SW 1271 (cell line): ENCODE data around the gene ALOXE3.

Experiments used
- DNase-seq, 2 experiments: peaks; one replicate each; lab custom pipeline; 2025; lab: John Stamatoyannopoulos, UW

ALOXE3 gene

GRCh38 chr17:8142158-8142886, 24.0 kb upstream of the ALOXE3 start:
- no peak for DNase-seq

GRCh38 chr17:8141741-8142140, 23.4 kb upstream of the ALOXE3 start:
- no peak for DNase-seq

GRCh38 chr17:8141045-8141444, 22.7 kb upstream of the ALOXE3 start:
- no peak for DNase-seq

DNA sequence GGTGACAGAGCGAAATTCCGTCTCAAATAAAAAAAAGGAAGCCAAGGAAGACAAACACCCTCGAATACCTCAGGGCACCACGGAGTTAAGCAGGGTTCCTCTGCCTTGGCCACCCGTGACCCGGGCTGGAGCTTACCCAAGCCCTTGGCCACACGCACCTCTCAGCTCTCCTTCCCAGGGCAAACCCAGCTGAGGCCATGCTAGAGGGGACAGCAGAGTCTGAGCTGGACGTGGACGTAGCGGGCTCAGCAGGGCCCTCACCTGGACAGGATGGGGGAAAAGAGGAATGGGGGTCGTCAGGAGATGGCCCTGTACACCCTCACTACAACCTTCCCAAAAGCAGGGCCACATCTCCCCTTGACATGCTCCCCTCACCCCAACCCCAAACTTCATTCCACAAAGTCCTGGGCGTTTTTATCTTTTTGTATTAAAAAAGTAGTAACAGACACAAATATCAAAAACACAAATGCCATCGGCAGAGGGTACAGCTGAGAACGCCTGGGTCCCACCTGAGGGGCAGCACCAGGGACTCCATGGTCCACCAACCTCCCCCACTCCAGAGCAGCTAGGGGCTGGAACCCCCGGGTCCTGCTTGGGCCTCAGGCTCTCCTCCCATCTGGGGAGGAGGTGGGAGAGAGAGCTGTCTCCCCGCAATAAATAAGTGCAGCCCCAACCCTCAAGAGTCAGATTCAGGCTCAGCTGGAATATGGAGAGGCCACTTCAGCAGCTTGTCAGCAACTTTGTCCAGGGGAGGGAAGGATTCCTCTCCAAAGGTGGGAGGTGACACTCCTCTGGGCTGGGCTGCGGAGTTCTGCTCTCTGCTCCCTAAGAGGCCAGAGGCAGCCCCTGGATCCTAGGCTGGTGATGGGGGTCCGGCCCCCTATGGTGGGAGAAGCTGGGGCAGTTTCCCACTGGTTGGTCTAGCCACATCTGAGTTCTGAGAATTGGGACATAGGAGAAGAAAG, 22.0 kb upstream of the ALOXE3 start:
- no peak for DNase-seq

GRCh38 chr17:8138672-8139371, 20.5 kb upstream of the ALOXE3 start:
- peak; percentile 94 to 97 for DNase-seq

- DNase-seq, result no peak
These were observed 20.0 kb upstream of the ALOXE3 start for GRCh38 chr17:8138374-8138671.

DNA sequence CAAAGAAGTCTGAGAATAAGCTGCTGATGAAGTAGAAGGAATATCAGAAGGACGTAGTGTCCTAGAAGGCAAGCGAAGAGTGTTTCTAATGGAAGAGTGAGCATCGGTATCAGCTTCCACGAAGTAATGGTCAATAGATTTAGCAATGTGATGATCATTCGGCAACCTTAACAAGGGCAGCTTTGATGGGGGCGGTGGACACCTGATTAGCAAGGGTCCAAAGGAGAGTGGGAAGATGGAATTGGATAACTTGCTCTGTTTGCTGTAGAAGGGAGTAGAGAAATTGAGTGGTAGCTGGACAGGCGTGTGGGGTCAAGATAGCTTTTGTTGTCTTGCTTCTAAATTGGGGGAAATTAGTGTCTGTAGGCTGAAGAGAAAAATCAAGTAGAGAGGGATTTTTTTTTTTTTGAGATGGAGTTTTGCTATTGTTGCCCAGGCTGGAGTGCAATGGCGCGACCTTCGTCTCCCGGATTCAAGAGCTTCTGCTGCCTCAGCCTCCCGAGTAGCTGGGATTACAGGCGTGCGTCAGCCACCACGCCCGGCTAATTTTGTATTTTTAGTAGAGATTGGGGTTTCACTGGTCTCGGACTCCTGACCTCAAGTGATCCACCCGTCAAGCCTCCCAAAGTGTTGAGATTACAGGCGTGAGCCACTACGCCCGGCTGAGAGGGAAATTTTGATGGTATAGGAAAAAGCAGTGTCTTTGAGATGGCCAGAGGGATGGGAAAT, 19.5 kb upstream of the ALOXE3 start:
- DNase-seq, result no peak

GRCh38 chr17:8133941-8134340, 15.6 kb upstream of the ALOXE3 start:
- no peak for DNase-seq

DNA sequence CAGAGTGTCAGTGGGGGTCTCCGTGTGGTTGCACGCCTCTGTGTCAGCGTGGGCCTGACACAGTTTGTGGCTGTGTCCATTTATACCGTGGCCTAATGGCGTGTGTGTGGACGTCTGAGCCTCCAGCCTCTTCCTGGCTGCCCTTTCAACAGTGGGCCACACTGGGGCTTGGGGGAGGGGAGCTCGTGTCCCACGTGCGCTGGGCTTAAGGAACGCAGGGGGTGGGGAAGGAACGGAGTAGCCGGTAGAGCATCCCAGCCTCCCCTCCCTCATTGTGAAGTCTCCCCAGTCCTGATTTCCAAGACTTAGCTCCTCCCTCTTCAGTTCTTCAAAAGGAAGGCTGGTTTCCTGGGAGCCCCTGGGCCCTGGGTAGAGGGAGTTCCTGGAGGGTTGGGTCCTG, 15.1 kb upstream of the ALOXE3 start:
- DNase-seq, result no peak

DNA sequence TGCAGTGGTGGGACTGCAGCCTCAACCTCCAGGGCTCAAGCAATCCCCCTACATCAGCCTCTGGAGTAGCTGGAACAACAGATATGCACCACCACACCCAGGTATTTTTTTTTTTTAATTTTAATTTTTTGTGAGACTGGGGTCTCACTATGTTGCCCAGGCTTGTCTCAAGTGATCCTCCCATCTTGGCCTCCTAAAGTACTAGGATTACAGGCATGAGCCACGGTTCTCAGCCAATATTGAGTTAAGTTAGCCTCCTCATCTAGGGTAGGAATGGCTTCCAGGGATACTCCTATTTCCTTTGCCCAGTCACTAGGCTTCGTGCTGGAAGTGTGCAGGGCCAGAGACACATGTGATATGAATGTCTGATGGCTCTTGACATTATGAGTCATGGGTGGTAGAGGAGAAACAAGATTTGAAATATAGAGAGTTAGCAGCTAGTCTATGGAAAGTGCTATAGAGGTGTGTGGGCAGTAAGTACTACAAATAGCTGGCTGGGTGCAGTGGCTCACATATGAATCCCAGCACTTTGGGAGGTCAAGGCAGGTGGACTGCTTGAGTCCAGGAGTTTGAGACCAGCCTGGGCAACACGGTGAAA, 13.6 kb upstream of the ALOXE3 start:
- no peak for DNase-seq

GRCh38 chr17:8128125-8128784, 9.9 kb upstream of the ALOXE3 start:
- DNase-seq, result no peak

GRCh38 chr17:8126491-8127066, 8.3 kb upstream of the ALOXE3 start:
- DNase-seq, result peak in 1 of 2 experiments; percentile 76

DNA sequence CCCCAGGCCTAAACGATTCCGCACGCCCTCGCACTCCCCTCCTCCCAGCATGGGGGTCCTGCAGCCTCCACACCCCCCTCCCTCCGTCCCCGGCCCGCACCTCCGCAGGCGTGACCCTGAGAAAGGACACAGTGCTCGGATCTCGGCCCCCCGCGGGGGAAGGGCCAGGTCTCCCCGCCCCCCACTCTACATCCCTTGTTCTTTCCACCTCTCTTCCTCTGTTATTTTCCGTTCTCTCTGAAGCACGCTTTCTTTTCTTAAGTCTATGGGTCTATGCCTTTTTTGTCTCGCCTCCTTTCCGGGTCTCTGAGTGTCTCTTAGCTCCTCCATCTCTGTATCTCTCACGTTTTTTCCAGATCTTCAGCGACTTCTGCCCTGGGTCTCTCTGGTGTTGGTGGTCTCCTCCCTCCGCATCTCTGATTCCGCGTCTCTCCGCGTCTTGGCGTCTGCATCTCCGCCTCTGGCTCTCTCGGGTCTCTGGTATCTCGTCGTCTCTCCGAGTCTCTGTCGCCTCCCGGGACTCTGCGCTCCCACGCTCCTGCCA, 7.7 kb upstream of the ALOXE3 start:
- DNase-seq, result peak in 1 of 2 experiments; percentile 57

GRCh38 chr17:8125154-8125946, 7.0 kb upstream of the ALOXE3 start:
- DNase-seq, result peak; percentile 39 to 83

DNA sequence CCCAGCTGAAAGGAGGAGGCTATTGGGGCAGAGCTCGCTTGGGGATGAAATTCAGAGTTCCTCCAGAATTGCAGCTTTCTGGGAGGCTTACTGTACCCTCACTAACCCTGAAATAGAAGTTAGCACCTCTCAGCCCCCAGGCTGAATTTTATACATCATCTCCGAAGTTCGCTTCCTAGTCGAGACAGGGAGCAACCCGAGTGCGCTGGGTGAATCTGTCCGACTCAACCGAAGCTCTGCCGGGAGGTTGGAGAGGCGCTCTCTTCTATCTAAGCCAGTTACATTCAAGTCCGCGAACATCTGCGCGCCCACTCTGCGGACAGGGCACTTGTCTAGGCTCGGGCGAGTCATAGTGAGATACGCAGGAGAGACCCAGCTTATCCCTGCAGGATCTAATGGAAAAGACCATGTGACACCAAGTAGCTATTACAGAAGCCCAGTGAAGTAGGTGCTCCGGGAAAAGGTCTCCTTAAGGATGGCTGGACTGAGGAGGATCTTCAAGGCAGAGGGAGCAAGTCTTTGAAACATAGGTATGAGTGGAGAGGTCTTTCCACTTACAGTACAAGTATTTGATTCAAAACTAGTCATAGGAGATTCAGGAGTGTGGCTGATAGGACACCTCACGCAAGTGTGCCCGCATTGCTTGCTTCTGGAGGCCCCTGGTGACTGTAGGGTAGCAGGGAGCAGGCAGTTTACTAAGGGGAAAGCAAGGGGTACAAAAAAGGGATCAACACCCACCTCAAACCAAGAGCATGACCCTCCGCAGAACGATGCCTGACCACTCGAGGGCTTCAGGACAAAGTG, 6.2 kb upstream of the ALOXE3 start:
- no peak for DNase-seq

DNA sequence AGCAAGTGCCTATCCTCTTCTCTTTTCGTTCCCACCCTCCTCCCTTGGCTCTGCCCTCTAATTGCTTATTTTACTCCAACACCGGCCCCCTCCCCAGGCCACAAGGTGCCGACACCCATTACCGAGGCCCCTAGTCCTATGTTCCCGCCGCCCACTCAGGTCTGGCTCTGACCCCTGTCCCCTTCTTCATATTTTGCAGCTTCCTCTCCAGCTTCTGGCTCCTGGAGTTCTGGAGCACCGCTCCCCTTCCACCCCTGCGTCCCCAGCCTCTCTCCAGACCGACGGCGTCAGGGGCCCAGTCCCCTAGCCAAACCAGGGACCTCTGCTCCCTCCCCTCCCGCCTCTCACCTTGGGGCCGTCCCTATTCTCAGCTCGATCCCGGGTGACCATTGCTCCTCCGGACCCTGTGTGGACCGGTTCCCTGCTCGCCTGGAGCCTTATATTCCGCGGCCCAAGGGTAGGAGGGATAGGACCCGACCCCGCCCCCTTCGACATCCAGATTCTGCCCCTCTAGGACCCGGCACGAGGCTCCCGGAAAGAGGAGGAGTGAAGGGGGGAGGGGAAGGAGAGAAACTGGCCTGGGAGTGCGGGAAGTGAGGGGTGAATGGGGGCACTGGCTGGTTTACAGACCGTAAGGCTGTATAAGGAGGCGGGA, 5.5 kb upstream of the ALOXE3 start, which contains the start of gene HES7:
TSS of gene HES7 (minus strand) at position 412 of the 655 bp plus-strand sequence. CDS start at position 390, 22 bp downstream.
- no peak for DNase-seq

DNA sequence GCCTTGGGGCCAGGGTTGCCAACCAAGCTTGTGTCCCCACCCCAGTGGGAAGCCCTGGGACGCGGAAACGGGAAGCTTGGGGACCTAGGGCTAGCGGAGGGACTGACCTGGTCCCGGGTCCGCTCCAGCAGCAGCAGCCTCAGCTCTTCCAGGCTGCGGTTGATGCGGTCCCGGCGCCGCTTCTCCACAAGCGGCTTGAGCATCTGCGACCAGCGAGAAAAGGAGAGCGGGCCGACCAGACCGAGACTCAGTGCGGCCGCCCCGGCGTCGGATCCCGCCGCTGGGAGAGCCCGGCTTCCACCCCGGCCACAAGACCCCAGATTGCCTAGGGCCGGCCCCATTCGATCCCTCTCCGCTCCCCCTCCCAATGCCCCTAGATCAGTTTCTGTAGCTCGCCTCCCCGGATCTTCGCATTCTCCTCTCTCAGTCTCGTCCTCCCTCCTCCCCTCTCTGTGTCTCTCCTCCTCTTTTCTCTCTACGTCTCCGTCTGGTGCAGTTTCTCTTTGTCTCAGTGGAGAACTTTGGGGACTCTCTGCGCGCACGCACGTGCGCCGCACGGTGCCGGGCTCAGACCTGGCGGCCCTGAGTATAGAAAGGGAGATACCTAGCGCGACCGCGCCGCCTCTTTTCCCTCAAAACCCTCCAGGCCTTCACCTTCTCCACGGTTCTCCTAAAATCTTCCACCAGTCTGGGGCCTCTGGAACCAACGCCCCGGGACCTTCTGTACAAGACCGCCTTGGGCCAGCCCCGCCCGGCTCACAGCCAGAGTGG, 4.8 kb upstream of the ALOXE3 start:
- no peak for DNase-seq
